ENCODE results near the gene TCP10L.

- TF ChIP-seq EZH2phosphoT487 (IDR thresholded peaks at IDR 0.05; ENCODE audit: low read length) (no peak), CTCF (IDR thresholded peaks at IDR 0.05; ENCODE audit: low read length) (no peak), EZH2 (optimal IDR thresholded peaks at IDR 0.05; ENCODE audit: low read depth, low read length) (no peak)
These were observed 7.1 kb downstream of the TCP10L start for GRCh38 chr21:32578107-32578691.

Measured in MM.1S (cell line).